NCI-H2196 (cell line): ENCODE results near the gene CHIT1.
A peak's percentile ranks its signal among the peaks of the same experiment; 100 is the strongest.

ENCODE experiments used
- DNase-seq: peaks from one replicate; lab custom pipeline; 2025; ENCODE audit not compliant: unreplicated experiment; lab: John Stamatoyannopoulos, UW

CHIT1 gene

DNA sequence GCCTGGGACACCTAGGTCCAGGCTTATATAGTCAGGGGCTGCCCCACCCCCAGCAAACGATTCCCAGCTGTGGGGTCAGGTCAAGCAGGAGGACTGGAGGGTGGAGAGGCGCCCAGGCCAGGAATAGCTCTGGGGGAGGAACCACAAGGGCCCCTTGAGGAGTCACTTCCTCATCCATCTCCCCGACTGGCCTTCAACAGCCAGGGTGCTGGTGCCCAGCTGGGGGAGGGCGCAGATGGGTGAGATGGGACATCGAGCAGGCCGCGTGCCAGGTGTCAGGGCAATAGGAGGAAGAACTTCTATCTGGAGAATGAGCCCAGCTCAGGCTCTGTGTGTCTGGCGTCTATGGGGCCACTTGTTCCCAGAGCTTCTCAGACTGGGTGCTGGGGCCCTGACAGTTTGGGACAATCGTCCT lies 53.6 kb downstream of the CHIT1 start:
- DNase-seq: peak; percentile 20

DNA sequence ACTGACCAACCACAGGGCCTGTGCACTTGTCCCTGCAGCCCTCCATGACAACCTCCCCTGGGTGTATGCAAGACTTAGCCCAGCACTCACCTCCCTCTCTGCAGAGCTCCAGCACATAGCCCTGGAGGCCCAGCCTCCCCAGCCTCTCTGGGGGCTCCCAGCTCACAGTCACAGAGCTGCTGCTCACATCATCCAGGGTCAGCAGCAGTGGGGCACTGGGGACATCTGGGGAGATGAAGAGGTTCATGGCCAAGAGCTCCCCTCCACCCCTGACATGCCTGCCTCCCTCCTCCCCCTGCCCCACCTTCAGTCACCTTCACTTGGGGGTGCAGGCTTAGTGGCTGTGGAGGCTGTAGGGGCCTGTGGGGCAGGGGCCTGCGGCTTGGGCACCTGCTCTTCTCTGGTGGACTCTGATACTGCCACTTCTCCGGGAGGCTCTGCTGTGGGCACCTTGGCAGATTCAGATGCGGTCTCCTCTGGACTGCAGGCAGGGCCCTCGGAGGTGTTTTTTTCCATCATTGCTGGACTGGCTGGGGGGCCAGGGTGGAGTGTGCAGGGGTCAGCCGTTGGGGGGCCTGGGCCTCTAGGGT lies 54.1 kb downstream of the CHIT1 start, which contains the start of gene MYBPH:
MYBPH (minus strand) TSS at position 590 of the 590 bp plus-strand sequence; CDS start at position 519, 71 bp downstream.
- DNase-seq: no peak

DNA sequence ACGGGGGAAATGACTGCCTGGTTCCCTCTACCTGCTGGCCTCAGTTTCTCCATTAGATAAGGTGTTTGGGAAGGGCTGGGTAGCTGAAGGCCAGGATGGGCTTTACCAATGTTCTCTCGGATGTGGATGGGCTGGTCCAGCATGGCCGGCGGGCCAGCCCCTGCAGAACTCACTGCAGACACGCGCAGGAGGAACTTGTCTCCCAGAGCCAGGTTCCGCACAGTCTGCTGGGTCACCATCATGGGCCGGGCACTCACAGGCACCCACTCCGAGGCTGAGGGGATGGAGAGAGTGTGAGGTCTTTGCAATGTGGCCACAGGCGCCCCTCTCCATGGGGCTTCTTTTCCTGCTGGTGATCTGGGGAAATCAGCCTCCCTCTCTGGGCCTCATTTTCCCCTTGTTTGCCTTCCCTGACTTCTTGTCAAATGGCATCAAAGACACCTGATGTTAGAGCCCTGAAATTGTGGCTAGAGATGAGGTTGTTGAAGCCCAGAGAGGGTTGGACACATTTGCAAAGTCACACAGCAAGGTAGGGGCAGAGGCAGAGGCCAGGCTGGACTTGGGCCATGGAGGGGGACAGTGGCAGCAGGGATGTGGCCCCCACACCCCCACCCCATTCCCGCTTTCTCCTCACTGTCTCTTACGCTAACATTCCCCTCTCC lies 55.0 kb downstream of the CHIT1 start:
- no peak for DNase-seq

DNA sequence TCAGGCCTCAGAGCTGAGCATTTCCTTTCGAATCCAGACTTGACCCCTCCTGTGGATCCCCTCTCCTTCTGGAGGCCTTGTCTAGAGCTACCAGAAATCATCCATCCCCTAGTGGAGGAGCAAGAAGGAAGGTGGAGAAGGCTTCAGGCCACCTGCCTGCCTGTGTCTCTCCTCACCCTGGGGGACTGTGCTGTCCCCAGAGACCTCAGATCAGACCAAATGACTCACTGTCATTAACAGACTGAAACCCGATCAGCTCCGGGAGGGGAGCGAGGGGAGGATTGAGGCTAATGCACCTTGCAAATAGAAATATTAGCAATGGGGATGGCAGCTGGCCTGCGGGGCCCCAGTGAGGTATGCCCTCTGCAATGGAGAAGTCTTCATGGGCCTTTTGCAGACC lies 55.9 kb downstream of the CHIT1 start:
- DNase-seq: no peak

DNA sequence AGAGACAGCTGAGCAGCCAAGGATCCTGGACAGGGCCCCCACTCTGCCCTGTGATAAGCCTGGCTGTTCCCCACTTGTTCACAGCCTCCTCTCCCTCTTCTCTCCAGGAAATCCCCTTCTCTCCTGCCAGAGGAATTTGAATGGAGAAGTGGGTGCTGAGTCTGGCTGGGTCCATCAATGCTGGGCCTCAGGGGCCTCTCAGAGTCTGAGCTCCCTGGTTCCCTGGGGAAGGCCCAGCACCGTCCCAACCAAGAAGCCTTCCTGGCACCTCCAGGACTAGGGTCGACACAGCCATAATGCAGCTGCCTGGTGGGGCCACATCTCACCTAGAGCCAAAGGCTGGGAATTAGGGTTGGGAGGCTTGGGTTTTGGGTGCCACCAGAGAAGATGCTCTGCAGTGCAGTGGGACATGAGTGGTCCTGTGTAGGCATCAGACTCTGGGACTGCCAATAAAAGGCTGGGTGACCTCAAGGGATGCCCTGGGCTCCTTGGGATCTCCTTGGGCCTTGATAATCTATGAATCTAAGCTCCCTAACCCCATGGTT lies 56.4 kb downstream of the CHIT1 start:
- no peak for DNase-seq

DNA sequence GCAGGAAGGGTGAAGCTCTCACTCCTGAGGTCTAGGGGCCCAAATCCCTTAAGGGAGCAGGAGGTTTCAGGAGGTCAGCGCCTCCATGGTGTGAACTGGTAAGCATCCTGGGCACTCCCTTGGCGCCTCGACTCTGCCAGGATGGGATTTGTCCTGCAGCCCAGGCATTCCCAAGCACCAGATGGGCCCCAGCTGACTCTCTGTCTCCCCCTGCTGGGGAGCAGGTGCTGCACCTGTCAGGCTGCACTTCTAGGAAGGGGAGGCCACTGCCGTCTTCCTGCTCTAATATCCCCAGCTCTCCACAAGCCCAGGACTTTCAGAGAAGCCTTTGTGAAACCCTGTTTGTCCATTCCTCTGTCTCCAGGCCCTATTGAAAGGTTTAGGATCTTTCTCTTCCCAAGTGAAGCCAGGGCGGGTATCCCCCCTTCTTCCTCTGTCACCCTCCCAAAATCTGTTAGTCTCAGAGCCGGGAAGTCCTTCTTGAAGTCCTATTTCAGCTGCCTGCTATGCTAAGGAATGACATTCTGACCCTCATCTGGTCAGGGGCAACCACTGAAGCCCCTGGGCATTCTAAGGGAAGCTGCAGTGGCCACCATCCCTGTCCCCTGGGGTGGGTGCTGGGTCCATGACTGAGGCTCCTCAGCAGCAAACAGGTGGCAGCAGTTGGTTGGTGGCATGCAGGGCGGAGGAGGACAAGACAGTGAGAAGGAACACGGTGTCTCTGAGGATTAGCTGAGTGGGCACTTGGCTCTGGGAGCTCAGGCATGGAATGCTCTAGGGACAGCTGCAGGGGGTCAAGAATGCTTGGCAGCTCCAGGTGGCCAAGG lies 57.1 kb downstream of the CHIT1 start:
- peak; percentile 68 for DNase-seq

DNA sequence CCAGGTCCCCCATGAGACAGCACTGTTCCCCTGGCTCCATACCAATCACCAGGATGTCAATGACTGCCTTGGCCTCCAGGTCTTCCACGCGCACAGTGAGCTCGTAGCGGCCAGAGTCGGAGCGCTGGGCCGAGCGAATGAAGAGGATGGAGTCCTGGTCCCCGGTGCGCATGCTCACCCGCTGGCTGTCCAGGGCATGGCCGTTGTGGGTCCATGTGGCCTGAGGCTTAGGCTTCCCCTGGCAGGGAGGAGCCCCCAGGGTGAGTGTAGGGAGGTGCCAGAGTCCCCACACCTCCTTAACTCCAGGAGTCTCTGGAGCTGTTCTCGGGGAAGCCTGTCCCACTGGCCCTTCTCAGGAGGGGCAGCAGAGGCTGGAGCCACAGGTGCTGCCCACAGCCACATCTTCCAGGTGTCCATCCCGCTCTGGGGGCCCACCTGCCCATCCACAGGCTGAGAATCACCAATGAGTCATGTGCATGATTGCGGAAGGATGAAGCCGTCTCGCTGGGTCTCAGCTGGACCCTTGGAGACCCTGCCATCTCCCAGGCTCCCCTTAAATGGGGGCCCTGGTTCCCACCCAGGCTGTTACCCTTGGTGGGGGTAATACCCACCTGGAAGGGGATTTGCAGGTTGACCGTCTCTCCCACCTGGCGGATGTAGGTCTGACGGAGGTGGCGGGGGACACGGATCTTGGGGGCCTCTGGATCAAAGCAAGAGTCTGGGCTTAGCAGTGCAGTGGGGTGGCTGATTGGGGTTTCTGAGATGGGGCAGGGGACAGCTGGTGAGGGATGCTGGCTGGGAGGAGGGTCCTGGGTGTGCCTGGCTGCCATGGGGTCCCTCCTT lies 57.9 kb downstream of the CHIT1 start:
- DNase-seq: no peak

DNA sequence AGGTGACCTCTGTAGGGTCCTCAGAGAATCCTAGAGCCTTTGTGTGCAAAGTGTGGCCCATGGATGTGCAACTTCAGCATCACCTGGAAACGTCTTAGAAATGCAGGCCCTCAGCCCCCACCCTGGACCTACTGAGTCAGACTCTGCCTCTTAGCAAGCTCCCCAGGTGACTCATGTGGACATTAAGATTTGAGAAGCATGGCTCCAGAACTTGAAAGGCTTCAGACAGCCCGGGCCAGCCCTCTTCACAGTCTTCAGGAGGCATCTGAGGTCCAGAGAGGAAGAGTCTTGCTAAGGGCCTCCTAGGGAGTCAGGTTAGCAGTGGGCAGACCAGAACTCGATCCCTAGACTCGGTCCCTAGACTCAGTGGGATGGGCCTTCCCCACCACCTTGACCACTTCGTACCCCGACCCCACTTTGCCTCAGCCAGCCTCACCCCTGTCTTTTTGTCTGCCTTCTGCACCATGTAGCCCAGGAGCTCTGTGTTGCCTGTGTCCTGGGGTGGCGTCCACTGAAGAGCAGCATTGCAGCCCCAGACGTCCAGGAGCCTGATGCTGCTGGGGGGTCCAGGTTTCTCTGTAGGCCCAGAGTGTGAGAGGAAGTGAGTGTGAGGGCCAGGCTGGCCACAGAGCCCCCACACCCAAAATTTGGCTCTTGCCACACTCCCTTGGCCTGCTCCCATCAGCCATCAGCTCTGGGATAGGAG lies 58.7 kb downstream of the CHIT1 start:
- no peak for DNase-seq

DNA sequence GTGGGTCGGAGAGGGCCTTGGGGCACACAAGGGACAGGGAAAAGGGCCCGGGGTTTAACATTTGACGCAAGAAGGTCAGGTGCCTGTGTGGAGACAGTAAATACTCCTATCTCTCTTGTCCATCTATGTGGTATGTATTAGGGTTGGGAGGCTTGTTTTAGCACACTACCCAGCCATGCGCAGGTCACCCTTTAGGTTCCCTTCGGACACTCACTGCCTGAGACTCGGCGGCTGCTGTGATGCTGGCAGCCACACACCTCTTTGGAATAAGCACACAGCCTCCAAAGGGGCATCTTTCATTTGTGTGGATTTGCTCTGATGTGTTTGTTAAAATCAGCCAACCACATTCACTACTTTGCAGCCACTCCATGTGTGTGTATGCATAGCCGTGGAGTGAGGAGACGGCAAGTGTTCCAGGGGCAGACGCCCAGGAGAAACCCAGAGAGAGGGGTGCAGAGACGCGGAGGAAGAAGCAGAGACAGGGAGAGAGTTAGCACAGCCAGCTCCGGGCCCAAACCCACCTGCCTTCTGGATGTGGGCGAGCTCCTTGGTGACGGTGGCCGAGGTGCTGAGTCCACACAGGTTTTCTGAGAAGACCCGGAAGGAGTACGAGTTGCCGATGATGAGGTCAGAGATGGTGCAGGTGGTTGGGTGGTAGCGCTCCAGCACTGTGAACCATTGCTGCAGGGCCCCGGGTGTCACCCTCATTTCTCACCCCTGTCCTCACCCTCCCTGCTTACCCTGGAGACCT lies 59.5 kb downstream of the CHIT1 start:
- no peak for DNase-seq

DNA sequence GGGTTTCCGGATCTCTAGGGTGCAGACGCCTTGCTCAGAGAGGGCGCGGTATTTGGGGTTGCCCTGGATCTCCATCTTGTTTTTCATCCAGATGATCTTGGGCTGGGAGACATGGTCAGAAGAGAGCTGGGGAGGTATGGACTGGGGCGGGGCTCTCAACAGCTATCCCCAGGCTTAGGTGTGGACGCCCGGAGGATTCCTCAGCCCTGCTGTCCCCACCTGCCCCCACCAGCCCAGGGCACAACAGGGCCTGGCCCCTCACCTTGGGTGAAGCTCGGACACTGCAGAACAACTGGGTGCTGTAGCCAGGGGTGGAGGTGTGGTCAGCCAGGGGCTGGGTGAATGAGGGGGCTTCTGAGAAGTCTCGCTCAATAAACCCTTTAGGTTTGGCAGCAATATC lies 60.5 kb downstream of the CHIT1 start:
- DNase-seq: no peak

DNA sequence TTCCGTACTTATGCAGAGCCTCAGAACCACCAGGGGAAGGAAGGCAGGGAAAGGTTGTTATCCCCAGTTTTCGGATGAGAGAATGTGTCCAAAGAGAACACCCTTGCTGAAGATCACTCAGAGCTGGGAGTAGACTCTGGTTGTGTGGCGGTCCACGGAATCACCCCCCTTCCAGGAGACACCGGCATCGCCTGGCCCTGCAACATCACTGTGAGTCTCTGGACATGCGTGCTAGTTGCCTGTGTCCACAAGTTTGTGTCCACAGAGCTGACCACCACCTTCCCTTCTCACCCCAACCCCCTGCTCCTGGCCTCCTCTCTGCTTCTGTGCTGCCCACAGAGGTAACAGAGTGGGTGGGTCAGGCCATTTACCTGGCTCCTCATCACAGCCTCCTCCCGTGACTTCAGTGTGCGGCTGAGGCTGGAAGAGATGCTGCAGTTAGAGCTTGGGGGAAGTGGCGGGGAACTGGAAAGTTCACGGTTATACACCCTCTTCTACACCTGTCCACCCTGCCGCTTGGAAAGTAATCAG lies 61.2 kb downstream of the CHIT1 start:
- no peak for DNase-seq

DNA sequence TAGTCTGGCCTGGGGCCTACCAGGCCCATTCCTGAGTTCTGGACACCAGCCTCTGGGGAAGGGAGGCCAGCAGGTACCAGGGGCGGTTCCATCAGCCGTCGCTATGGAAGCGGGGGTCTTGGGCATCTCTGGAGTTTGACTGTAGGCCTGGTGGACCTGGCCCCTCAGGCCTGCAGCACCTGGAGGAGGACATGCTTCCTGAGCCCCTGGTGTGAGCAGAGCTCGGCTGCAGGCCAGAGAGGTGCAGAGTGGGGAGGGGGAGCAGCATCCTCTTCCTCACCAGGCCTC lies 61.6 kb downstream of the CHIT1 start:
- no peak for DNase-seq

DNA sequence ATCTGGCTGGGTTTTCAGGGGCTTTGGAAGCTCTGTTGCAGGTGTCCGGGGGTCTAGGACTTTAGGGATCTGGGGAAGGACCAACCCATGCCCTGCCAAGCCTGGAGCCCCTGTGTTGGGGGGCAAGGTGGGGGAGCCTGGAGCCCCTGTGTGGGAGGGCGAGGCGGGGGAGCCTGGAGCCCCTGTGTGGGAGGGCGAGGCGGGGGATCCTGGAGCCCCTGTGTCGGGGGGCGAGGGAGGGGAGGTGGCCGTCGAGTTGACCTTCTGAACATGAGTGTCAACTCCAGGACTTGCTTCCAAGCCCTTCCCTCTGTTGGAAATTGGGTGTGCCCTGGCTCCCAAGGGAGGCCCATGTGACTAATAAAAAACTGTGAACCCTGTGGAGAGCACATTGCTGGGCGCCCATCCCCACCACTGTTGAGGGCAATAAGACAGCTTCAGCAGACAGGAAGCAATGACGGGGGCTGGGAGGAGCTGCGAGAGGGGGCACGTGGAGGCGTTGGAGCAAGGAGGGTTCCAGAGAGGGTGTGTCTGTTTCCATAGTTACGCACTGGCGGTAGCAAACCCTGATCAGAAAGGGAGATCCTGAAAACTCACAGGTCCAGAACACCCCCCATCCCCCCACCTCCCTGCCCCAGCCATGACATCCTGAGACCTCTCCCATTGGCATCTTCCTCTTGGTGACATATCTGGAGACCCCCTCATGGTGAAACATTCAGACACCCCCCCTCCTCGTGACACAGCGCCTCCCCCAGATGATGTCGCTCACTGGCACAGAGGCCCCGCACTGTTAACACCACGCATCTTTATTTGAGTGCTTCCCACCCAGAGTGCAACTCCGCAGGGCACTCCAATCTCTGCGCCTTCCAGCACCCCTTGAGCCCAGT lies 62.2 kb downstream of the CHIT1 start:
- DNase-seq: no peak

DNA sequence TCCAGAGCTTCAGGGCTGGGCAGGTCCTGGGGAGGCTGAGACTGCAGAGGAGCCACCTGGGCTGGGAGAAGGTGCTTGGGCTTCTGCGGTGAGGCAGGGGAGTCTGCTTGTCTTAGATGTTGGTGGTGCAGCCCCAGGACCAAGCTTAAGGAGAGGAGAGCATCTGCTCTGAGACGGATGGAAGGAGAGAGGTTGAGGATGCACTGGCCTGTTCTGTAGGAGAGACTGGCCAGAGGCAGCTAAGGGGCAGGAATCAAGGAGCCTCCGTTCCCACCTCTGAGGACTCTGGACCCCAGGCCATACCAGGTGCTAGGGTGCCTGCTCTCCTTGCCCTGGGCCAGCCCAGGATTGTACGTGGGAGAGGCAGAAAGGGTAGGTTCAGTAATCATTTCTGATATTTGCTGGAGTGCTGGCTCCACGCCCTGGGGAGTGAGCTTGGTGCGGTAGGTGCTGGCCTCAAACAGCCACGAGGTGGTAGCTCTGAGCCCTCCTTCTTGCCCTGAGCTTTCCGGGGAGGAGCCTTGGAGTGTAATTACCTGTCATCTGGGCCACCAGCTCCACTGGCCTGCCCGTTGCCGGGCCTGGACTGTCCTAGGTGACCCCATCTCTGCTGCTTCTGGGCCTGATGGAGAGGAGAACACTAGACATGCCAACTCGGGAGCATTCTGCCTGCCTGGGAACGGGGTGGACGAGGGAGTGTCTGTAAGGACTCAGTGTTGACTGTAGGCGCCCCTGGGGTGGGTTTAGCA lies 63.1 kb downstream of the CHIT1 start:
- DNase-seq: no peak
